Upper lobe of left lung (tissue), 6 donors: ENCODE measurements around the gene PRKACB. TPM values are rescaled to one million over a fixed set of nuclear protein-coding genes. Genes with fewer than 3 reads are reported as not detected.
A peak's percentile ranks its signal among the peaks of the same experiment; 100 is the strongest.

ENCODE experiments used
- ATAC-seq, 2 donors: fragments of 200-7000 bp; cut with Tn5 transposase; one replicate each; pipeline ENCODE4 v1.9.1; 2022; ENCODE audit warnings: mild to moderate bottlenecking in 2 of 2, moderate library complexity in 2 of 2; ENCODE audit not compliant: low FRiP score in 2 of 2
- DNase-seq, 2 donors: peaks; one replicate each; pipeline ENCODE4 v3.0.0-alpha.2; 2019 to 2020
- H3K27ac ChIP-seq, 4 donors: fragments of 200-600 bp; sonication (generic); one replicate each; pipeline ENCODE4 v1.5.1; 2016 to 2019
- H3K27me3 ChIP-seq, 4 donors: fragments of 200-600 bp; sonication (generic); one replicate each; pipeline ENCODE4 v1.5.1; 2017 to 2019
- H3K36me3 ChIP-seq, 4 donors: fragments of 200-600 bp; sonication (generic); one replicate each; pipeline ENCODE4 v1.5.1; 2016 to 2019
- H3K4me1 ChIP-seq, 4 donors: fragments of 200-600 bp; sonication (generic); one replicate each; pipeline ENCODE4 v1.5.1; 2018 to 2019
- H3K4me3 ChIP-seq, 4 donors: fragments of 200-600 bp; sonication (generic); one replicate each; pipeline ENCODE4 v1.5.1; 2017 to 2019; ENCODE audit warnings: mild to moderate bottlenecking in 2 of 4, moderate library complexity in 1 of 4
- H3K9me3 ChIP-seq, 4 donors: fragments of 200-600 bp; sonication (generic); one replicate each; pipeline ENCODE4 v1.5.1; 2018 to 2019
- EP300 ChIP-seq, 4 donors: sonication (generic); formaldehyde crosslinking; IDR thresholded peaks; one replicate each; pipeline ENCODE4 v1.5.1; 2017; ENCODE audit warnings: antibody characterized with exemption in 4 of 4, control low read depth in 2 of 4
- POLR2A ChIP-seq, 4 donors: fragments of 450-650 bp; IDR thresholded peaks; one replicate each; pipeline ENCODE4 v1.5.1; 2016 to 2017; ENCODE audit warnings: antibody characterized with exemption in 4 of 4, mild to moderate bottlenecking in 2 of 4
- POLR2AphosphoS5 ChIP-seq, 2 donors: sonication (generic); formaldehyde crosslinking; IDR thresholded peaks; one replicate each; pipeline ENCODE4 v1.5.1; 2017; ENCODE audit warnings: antibody characterized with exemption in 2 of 2
- WGBS, 2 donors: methylation state at CpG; one replicate each; pipeline ENCODE4 v1.1.5; 2017 to 2018; 5-methylcytosine and 5-hydroxymethylcytosine counted together
- total RNA-seq, 6 donors: library from RNA; depleted of rRNA in 4 of 6; stranded (reverse); fragments of >200 nt in 4 of 6; gene quantifications; one replicate each; pipeline versions ENCODE4 v1.1.0 to v1.2.1, GENCODE V29; 2016 to 2021
- TF ChIP-seq, protein P1 (sequence below), 6 experiments: fragments of 450-650 bp in 4 of 6; fragments of 200-600 bp in 2 of 6; sonication (generic) in 2 of 6; IDR thresholded peaks; one replicate each; pipeline ENCODE4 v1.5.1; 2016 to 2019; ENCODE audit warnings: antibody characterized with exemption in 6 of 6
- donor health status: DM: no; HTN: no; CAD: no; lungs with moderate emphysema.
- donor health status: DM: no; HTN: yes; CAD: no; lungs with severe emphysema.

PRKACB gene
- total RNA-seq: 10 to 100 TPM in 5 of 6 donors, 1 to 10 TPM in 1; 7.9 to 27.8 (median 18.3) TPM

GRCh38 chr1:84143796-84144565 is at the start of gene PRKACB:
Gene PRKACB, plus strand, starts transcription at chr1:84144271. Its CDS starts 91 bp downstream, at chr1:84144362.
- peak within 1 kb of the TSS; percentile 38 to 68 (median 58) for H3K27ac ChIP-seq
- peak within 1 kb of the TSS in 3 of 4 donors; percentile 12 to 28 (median 22) for H3K4me3 ChIP-seq
- H3K27me3 ChIP-seq: no peaks in the 10 kb centered on the region
- peaks cover 0 to 7% (median 0%) of the 10 kb centered on the region in 4 donors for H3K4me1 ChIP-seq
- no peak for TF ChIP-seq POLR2AphosphoS5 (IDR thresholded peaks at IDR 0.05)
- no peak for TF ChIP-seq EP300 (IDR thresholded peaks at IDR 0.05)
- TF ChIP-seq POLR2A (IDR thresholded peaks at IDR 0.05): peak in 2 of 4 donors; percentile 28 to 48
- TF ChIP-seq, protein P1, sequence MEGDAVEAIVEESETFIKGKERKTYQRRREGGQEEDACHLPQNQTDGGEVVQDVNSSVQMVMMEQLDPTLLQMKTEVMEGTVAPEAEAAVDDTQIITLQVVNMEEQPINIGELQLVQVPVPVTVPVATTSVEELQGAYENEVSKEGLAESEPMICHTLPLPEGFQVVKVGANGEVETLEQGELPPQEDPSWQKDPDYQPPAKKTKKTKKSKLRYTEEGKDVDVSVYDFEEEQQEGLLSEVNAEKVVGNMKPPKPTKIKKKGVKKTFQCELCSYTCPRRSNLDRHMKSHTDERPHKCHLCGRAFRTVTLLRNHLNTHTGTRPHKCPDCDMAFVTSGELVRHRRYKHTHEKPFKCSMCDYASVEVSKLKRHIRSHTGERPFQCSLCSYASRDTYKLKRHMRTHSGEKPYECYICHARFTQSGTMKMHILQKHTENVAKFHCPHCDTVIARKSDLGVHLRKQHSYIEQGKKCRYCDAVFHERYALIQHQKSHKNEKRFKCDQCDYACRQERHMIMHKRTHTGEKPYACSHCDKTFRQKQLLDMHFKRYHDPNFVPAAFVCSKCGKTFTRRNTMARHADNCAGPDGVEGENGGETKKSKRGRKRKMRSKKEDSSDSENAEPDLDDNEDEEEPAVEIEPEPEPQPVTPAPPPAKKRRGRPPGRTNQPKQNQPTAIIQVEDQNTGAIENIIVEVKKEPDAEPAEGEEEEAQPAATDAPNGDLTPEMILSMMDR (IDR thresholded peaks at IDR 0.05): no peak
- peaks cover 0 to 3% (median under 1%) of the 10 kb centered on the region in 4 donors for H3K9me3 ChIP-seq
- DNase-seq (no peak), ATAC-seq (peak in 1 of 2 donors; percentile 83)
- H3K36me3 ChIP-seq: no peaks in the 10 kb centered on the region
- WGBS, 2 donors: 38 to 49% methylated on average over 2 of the region's 2 CpGs

- DNase-seq (no peak), ATAC-seq (no peak)
- TF ChIP-seq POLR2AphosphoS5 (IDR thresholded peaks at IDR 0.05) (no peak), POLR2A (IDR thresholded peaks at IDR 0.05) (no peak), EP300 (IDR thresholded peaks at IDR 0.05) (no peak)
- TF ChIP-seq, protein P1 (IDR thresholded peaks at IDR 0.05): no peak
- peaks cover 0 to 4% (median 0%) of the 10 kb centered on the region in 4 donors for H3K4me1 ChIP-seq
- H3K27ac ChIP-seq: no peak overlapping the region
- H3K27me3 ChIP-seq: no peaks in the 10 kb centered on the region
- no peak overlapping the region for H3K4me3 ChIP-seq
- H3K36me3 ChIP-seq: no peaks in the 10 kb centered on the region
- H3K9me3 ChIP-seq: no peaks in the 10 kb centered on the region
Observed at GRCh38 chr1:84095308-84095707, 48.8 kb upstream of the PRKACB start.

DNA sequence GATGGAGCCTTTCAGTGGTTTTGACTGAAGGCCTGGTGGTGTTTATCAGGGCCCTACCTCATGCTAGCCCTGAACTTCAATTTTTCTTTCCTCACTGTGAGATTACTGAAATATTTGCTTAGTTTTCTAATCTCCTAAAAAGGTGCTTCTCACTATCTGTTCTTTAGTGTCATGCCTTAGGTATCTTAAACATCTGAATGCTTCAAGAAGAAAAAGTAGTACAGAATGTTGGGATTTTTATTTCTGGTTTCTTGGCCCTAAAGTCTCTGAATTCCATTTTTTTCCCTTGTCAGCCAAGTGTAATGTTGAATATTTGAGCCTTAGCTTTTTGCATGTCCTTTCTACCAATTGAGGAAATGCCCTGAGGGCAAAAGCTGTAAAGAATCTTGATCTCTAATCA is 47.9 kb upstream of the PRKACB start:
- Histone ChIP-seq H3K36me3 (no peaks in the 10 kb centered on the region), H3K4me3 (no peak overlapping the region), H3K9me3 (no peaks in the 10 kb centered on the region), H3K4me1 (no peaks in the 10 kb centered on the region), H3K27ac (no peak overlapping the region), H3K27me3 (no peaks in the 10 kb centered on the region)
- DNase-seq: no peak
- no peak for TF ChIP-seq POLR2A (IDR thresholded peaks at IDR 0.05)
- TF ChIP-seq EP300 (IDR thresholded peaks at IDR 0.05): no peak
- TF ChIP-seq, protein P1 (IDR thresholded peaks at IDR 0.05): no peak
- TF ChIP-seq POLR2AphosphoS5 (IDR thresholded peaks at IDR 0.05): no peak
- ATAC-seq: no peak

DNA sequence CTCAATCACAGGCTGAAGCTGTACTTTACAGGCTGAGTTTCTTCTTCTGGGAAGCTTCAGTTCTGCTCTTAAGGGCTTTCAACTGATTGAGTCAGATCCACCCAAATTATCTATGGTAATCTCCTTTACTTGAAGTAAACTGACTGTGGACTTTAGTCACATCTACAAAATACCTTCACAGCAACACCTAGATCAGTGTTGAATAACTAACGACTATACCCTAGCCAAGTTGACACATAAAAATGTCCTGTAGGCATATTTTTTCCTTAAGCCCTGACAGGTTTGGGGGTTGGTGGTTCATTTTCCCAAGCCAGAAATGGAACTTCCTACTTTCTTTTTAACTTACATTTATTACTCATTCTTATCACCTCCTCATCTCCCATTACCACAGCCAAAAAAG is 42.9 kb upstream of the PRKACB start:
- no peaks in the 10 kb centered on the region for H3K4me1 ChIP-seq
- H3K4me3 ChIP-seq: no peak overlapping the region
- DNase-seq (no peak), ATAC-seq (no peak)
- H3K9me3 ChIP-seq: no peaks in the 10 kb centered on the region
- 74 to 77% methylated on average over 1 of the region's 1 CpG for WGBS, 2 donors
- TF ChIP-seq, protein P1 (IDR thresholded peaks at IDR 0.05): no peak
- TF ChIP-seq EP300 (IDR thresholded peaks at IDR 0.05) (no peak), POLR2AphosphoS5 (IDR thresholded peaks at IDR 0.05) (no peak), POLR2A (IDR thresholded peaks at IDR 0.05) (no peak)
- H3K27ac ChIP-seq: no peak overlapping the region
- no peaks in the 10 kb centered on the region for H3K27me3 ChIP-seq
- no peaks in the 10 kb centered on the region for H3K36me3 ChIP-seq
